GM18873 (cell line): ENCODE measurements around the gene TFCP2.

Experiments
- ATAC-seq: cut with Tn5 transposase; IDR thresholded peaks from one replicate; pipeline ENCODE4 v1.9.1; 2021; ENCODE audit warnings: mild to moderate bottlenecking, moderate library complexity, moderate number of reproducible peaks; ENCODE audit not compliant: unreplicated experiment, low FRiP score

TFCP2 gene

GRCh38 chr12:51048661-51049251 lies 124.2 kb downstream of the TFCP2 start:
- no peak for ATAC-seq

GRCh38 chr12:51047655-51048540 lies 125.0 kb downstream of the TFCP2 start, which contains the start of gene LETMD1:
Gene LETMD1, plus strand, starts transcription at chr12:51048327. Its CDS starts 30 bp downstream, at chr12:51048357.
- ATAC-seq, result peak; percentile 97
